Thyroid gland (tissue), 4 donors: ENCODE results near the gene ERVFRD-1. TPM values are rescaled to one million over a fixed set of nuclear protein-coding genes. Genes with fewer than 3 reads are reported as not detected.
A peak's percentile ranks its signal among the peaks of the same experiment; 100 is the strongest.

Experiments
- DNase-seq, 2 donors: peaks; one replicate each; pipeline ENCODE4 v3.0.0-alpha.2; 2019
- H3K27ac ChIP-seq, 3 donors: fragments of 200-600 bp; sonication (generic); 1 replicate in 2 of 3; 2 replicates in 1 of 3; pipeline ENCODE4 v1.5.1; 2016 to 2019; ENCODE audit warnings: mild to moderate bottlenecking in 1 of 3, moderate library complexity in 1 of 3
- H3K27me3 ChIP-seq: fragments of 200-600 bp; sonication (generic); one replicate; pipeline ENCODE4 v1.5.1; 2019
- H3K36me3 ChIP-seq, 2 donors: fragments of 200-600 bp; sonication (generic); one replicate each; pipeline ENCODE4 v1.5.1; 2016 to 2019
- H3K4me1 ChIP-seq, 2 donors: fragments of 200-600 bp; sonication (generic); one replicate each; pipeline ENCODE4 v1.5.1; 2017 to 2019
- H3K4me3 ChIP-seq, 3 donors: fragments of 200-600 bp; sonication (generic); replicated peaks in 1 of 3; 1 replicate in 2 of 3; 2 replicates in 1 of 3; pipeline ENCODE4 v1.5.1; 2016; ENCODE audit warnings: mild to moderate bottlenecking in 1 of 3
- H3K9me3 ChIP-seq: fragments of 200-600 bp; sonication (generic); one replicate; pipeline ENCODE4 v1.5.1; 2017
- CTCF ChIP-seq, 6 experiments: fragments of 200-600 bp in 3 of 6; fragments of 450-650 bp in 3 of 6; sonication (generic) in 3 of 6; IDR thresholded peaks; one replicate each; pipeline ENCODE4 v1.5.1; 2016 to 2019; ENCODE audit warnings: antibody characterized with exemption in 6 of 6, mild to moderate bottlenecking in 2 of 6, inconsistent platforms in 1 of 6, moderate library complexity in 1 of 6
- POLR2A ChIP-seq, 2 donors: fragments of 450-650 bp; IDR thresholded peaks; one replicate each; pipeline ENCODE4 v1.6.1; 2017; ENCODE audit warnings: antibody characterized with exemption in 2 of 2, mild to moderate bottlenecking in 2 of 2, moderate library complexity in 1 of 2
- WGBS, 2 donors: methylation state at CpG; one replicate each; pipeline ENCODE4 v1.1.5; 2017; 5-methylcytosine and 5-hydroxymethylcytosine counted together
- intact Hi-C: fragments of 100-400 bp; cut with DNase I; formaldehyde crosslinking; loops from one replicate; pipeline ENCODE4 v1.15.1; 2023
- total RNA-seq, 4 donors: library from RNA; depleted of rRNA; stranded (reverse); fragments of >200 nt; gene quantifications; one replicate each; pipeline ENCODE4 v1.2.3, GENCODE V29; 2016

The ERVFRD-1 gene
- total RNA-seq, 4 donors from 2014 or later = not detected

GRCh38 chr6:11098004-11098403 is 13.5 kb downstream of the ERVFRD-1 start:
- DNase-seq = no peak
- TF ChIP-seq CTCF (IDR thresholded peaks at IDR 0.05) (no peak), POLR2A (IDR thresholded peaks at IDR 0.05) (no peak)
- 100% methylated on average over 1 of the region's 1 CpG for WGBS, 2 donors
- peaks cover 6 to 11% of the 10 kb centered on the region in 2 donors for H3K4me1 ChIP-seq
- H3K36me3 ChIP-seq = no peaks in the 10 kb centered on the region
- no peak overlapping the region for H3K27ac ChIP-seq
- no peaks in the 10 kb centered on the region for H3K27me3 ChIP-seq
- intact Hi-C loops = no loop called here
- no peak overlapping the region for H3K4me3 ChIP-seq
- no peaks in the 10 kb centered on the region for H3K9me3 ChIP-seq

- TF ChIP-seq POLR2A (IDR thresholded peaks at IDR 0.05) = no peak
- no peaks in the 10 kb centered on the region for H3K27me3 ChIP-seq
- H3K4me3 ChIP-seq = no peak overlapping the region
- H3K9me3 ChIP-seq = no peaks in the 10 kb centered on the region
- no peak for DNase-seq
- intact Hi-C loops = no loop called here
- H3K4me1 ChIP-seq = peaks cover 10 to 16% of the 10 kb centered on the region in 2 donors
- no peak overlapping the region for H3K27ac ChIP-seq
- WGBS, 2 donors = 92 to 95% methylated on average over 8 of the region's 8 CpGs
- no peaks in the 10 kb centered on the region for H3K36me3 ChIP-seq
Observed at GRCh38 chr6:11097476-11097875, 14.0 kb downstream of the ERVFRD-1 start.

- Histone ChIP-seq H3K4me3 (no peak overlapping the region), H3K36me3 (no peaks in the 10 kb centered on the region), H3K27ac (no peak overlapping the region), H3K9me3 (no peaks in the 10 kb centered on the region), H3K27me3 (no peaks in the 10 kb centered on the region), H3K4me1 (peaks cover 10 to 16% of the 10 kb centered on the region in 2 donors)
- WGBS, 2 donors = 75 to 82% methylated on average over 4 of the region's 4 CpGs
- peak; percentile 6 to 14 for DNase-seq
- intact Hi-C loops = no loop called here
- TF ChIP-seq POLR2A (IDR thresholded peaks at IDR 0.05) = no peak
- no peak for TF ChIP-seq CTCF (IDR thresholded peaks at IDR 0.05)
Observed at GRCh38 chr6:11096109-11096508, 15.4 kb downstream of the ERVFRD-1 start.

GRCh38 chr6:11094941-11095340 is 16.6 kb downstream of the ERVFRD-1 start:
- Histone ChIP-seq H3K27me3 (no peaks in the 10 kb centered on the region), H3K4me1 (peaks cover 10 to 16% of the 10 kb centered on the region in 2 donors), H3K27ac (no peak overlapping the region), H3K9me3 (no peaks in the 10 kb centered on the region), H3K4me3 (peak overlapping the region in 1 of 3 donors; percentile 77), H3K36me3 (no peaks in the 10 kb centered on the region)
- DNase-seq = no peak
- no peak for TF ChIP-seq POLR2A (IDR thresholded peaks at IDR 0.05)
- 39 to 41% methylated on average over 7 of the region's 7 CpGs for WGBS, 2 donors
- intact Hi-C loops = no loop called here

- Histone ChIP-seq H3K9me3 (no peaks in the 10 kb centered on the region), H3K4me3 (peak overlapping the region; percentile 7 to 77 (median 49)), H3K27ac (peak overlapping the region in 2 of 3 donors; percentile 94 to 98), H3K4me1 (peaks cover 10 to 16% of the 10 kb centered on the region in 2 donors), H3K36me3 (no peaks in the 10 kb centered on the region), H3K27me3 (no peaks in the 10 kb centered on the region)
- no peak for TF ChIP-seq CTCF (IDR thresholded peaks at IDR 0.05)
- TF ChIP-seq POLR2A (IDR thresholded peaks at IDR 0.05) = no peak
- intact Hi-C loops = no loop called here
- 0 to 1% methylated on average over 12 to 15 of the region's 15 CpGs for WGBS, 2 donors
- DNase-seq = peak; percentile 53 to 57
Observed at GRCh38 chr6:11094411-11094851, 17.1 kb downstream of the ERVFRD-1 start.

GRCh38 chr6:11093626-11094410 is 17.7 kb downstream of the ERVFRD-1 start, which contains the start of gene SMIM13:
Gene SMIM13 (plus strand): TSS chr6:11093834. CDS start chr6:11094314, 480 bp downstream.
- peak; percentile 97 to 98 for DNase-seq
- Histone ChIP-seq H3K4me1 (peaks cover 10 to 16% of the 10 kb centered on the region in 2 donors), H3K27me3 (no peaks in the 10 kb centered on the region), H3K4me3 (peak within 1 kb of the TSS; percentile 7 to 77 (median 63)), H3K36me3 (no peaks in the 10 kb centered on the region), H3K27ac (peak within 1 kb of the TSS; percentile 90 to 98 (median 94)), H3K9me3 (no peaks in the 10 kb centered on the region)
- TF ChIP-seq CTCF (IDR thresholded peaks at IDR 0.05) (peak in 5 of 6 experiments; percentile 33 to 77 (median 62)), POLR2A (IDR thresholded peaks at IDR 0.05) (peak; percentile 56 to 87)
- 0 to 1% methylated on average over 14 to 28 of the region's 90 CpGs for WGBS, 2 donors
- intact Hi-C loops = no loop called here
